IMR-90 (cell line): ENCODE results near the gene SLIT3. TPM values are rescaled to one million over a fixed set of nuclear protein-coding genes. Genes with fewer than 3 reads are reported as not detected.

ENCODE experiments used
- ATAC-seq: fragments of 200-7000 bp; cut with Tn5 transposase; 2 replicates; pipeline ENCODE4 v1.9.1; 2020; ENCODE audit warnings: low read depth, mild to moderate bottlenecking, moderate library complexity
- BruUV-seq: library from RNA; stranded (reverse); fragments of 400-500 nt; replicated peaks from 2 replicates; lab custom pipeline; 2021; lab: Mats Ljungman, UMichigan
- CTCF ChIA-PET: fragments of 300-600 bp; formaldehyde crosslinking; extraction: SDS; loops from one replicate; lab custom pipeline; 2021; ENCODE audit warnings: antibody characterized with exemption; lab: Yijun Ruan, JAX
- POLR2A ChIA-PET: fragments of 300-600 bp; sonication (Branson Sonifier 250); formaldehyde crosslinking; loops from one replicate; lab custom pipeline; 2022; ENCODE audit warnings: antibody characterized with exemption; ENCODE audit not compliant: unreplicated experiment; lab: Charles Lee
- DNase-seq: peaks from one replicate; pipeline ENCODE4 v3.0.0; 2013
- H2AFZ ChIP-seq: replicated peaks from 2 replicates; pipeline ENCODE3; 2013; ENCODE audit warnings: low read length, mild to moderate bottlenecking; ENCODE audit not compliant: poor library complexity
- H2AK5ac ChIP-seq: 2 replicates; pipeline ENCODE4 v1.6.1; 2013; ENCODE audit warnings: low read depth, low read length, inconsistent platforms
- H2AK9ac ChIP-seq: replicated peaks from 2 replicates; pipeline ENCODE3; 2013; ENCODE audit warnings: mild to moderate bottlenecking, low read depth, low read length, moderate library complexity; ENCODE audit not compliant: poor library complexity
- H2BK120ac ChIP-seq: 2 replicates; pipeline ENCODE4 v1.6.1; 2013; ENCODE audit warnings: low read depth, low read length, inconsistent platforms
- H2BK15ac ChIP-seq: 3 replicates; pipeline ENCODE4 v1.6.1; 2013; ENCODE audit warnings: low read depth, low read length, inconsistent platforms
- H2BK20ac ChIP-seq: 2 replicates; pipeline ENCODE4 v1.6.1; 2013; ENCODE audit warnings: low read depth, mild to moderate bottlenecking, inconsistent platforms, low read length, moderate library complexity
- H2BK5ac ChIP-seq: 2 replicates; pipeline ENCODE4 v1.6.1; 2013; ENCODE audit warnings: mild to moderate bottlenecking, low read depth, low read length, inconsistent platforms; ENCODE audit not compliant: poor library complexity, severe bottlenecking
- H3K14ac ChIP-seq: replicated peaks from 2 replicates; pipeline ENCODE4 v1.6.1; 2013; ENCODE audit warnings: low read depth, low read length, inconsistent platforms
- H3K18ac ChIP-seq: 2 replicates; pipeline ENCODE4 v1.6.1; 2013; ENCODE audit warnings: low read depth, low read length, control low read depth
- H3K23ac ChIP-seq: 2 replicates; pipeline ENCODE4 v1.6.1; 2013; ENCODE audit warnings: low read depth, low read length, inconsistent platforms
- H3K27ac ChIP-seq: 2 replicates; pipeline ENCODE4 v1.5.1; 2013; ENCODE audit warnings: mild to moderate bottlenecking, control low read depth, low read length; ENCODE audit not compliant: insufficient read depth
- H3K27me3 ChIP-seq: 2 replicates; pipeline ENCODE4 v1.6.1; 2013; ENCODE audit warnings: low read length; ENCODE audit not compliant: control insufficient read depth, insufficient read depth
- H3K36me3 ChIP-seq: 2 replicates; pipeline ENCODE4 v1.6.1; 2013; ENCODE audit warnings: low read length, mixed read lengths; ENCODE audit not compliant: control insufficient read depth, insufficient read depth
- H3K4ac ChIP-seq: 2 replicates; pipeline ENCODE4 v1.6.1; 2013; ENCODE audit warnings: low read depth, low read length, inconsistent platforms
- H3K4me1 ChIP-seq: 2 replicates; pipeline ENCODE4 v1.6.1; 2013; ENCODE audit warnings: low read length, mixed read lengths; ENCODE audit not compliant: control insufficient read depth, insufficient read depth
- H3K4me2 ChIP-seq: 2 replicates; pipeline ENCODE4 v1.6.1; 2013; ENCODE audit warnings: low read depth, mild to moderate bottlenecking, control low read depth, low read length, moderate library complexity
- H3K4me3 ChIP-seq: 2 replicates; pipeline ENCODE4 v1.5.1; 2013; ENCODE audit warnings: low read depth, mild to moderate bottlenecking, control low read depth, low read length, moderate library complexity; ENCODE audit not compliant: insufficient read depth
- H3K56ac ChIP-seq: 2 replicates; pipeline ENCODE4 v1.6.1; 2013; ENCODE audit warnings: low read length, inconsistent platforms; ENCODE audit not compliant: insufficient read depth; ENCODE audit errors: extremely low read depth
- H3K79me1 ChIP-seq, 2 experiments: 2 replicates each; pipeline ENCODE4 v1.6.1; 2013; ENCODE audit warnings: low read length in 2 of 2, inconsistent platforms in 1 of 2, low read depth in 1 of 2
- H3K9ac ChIP-seq: 2 replicates; pipeline ENCODE4 v1.6.1; 2013; ENCODE audit warnings: low read depth, low read length, control low read depth
- H3K9me1 ChIP-seq: 2 replicates; pipeline ENCODE4 v1.6.1; 2013; ENCODE audit warnings: low read length, inconsistent platforms; ENCODE audit not compliant: insufficient read depth
- H3K9me3 ChIP-seq: 2 replicates; pipeline ENCODE4 v1.6.1; 2013; ENCODE audit warnings: low read length; ENCODE audit not compliant: control insufficient read depth, insufficient read depth
- H4K20me1 ChIP-seq: 2 replicates; pipeline ENCODE4 v1.6.1; 2013; ENCODE audit warnings: low read length, inconsistent platforms; ENCODE audit not compliant: insufficient read depth
- H4K5ac ChIP-seq: 2 replicates; pipeline ENCODE4 v1.6.1; 2013; ENCODE audit warnings: mild to moderate bottlenecking, low read depth, low read length, control low read depth
- H4K8ac ChIP-seq, 2 experiments: 2 replicates each; pipeline ENCODE4 v1.6.1; 2013; ENCODE audit warnings: low read depth in 2 of 2, low read length in 2 of 2, control low read depth in 1 of 2, inconsistent platforms in 1 of 2
- H4K91ac ChIP-seq: 2 replicates; pipeline ENCODE4 v1.6.1; 2013; ENCODE audit warnings: low read depth, low read length, inconsistent platforms; ENCODE audit not compliant: insufficient read depth
- CHD1 ChIP-seq: IDR thresholded peaks from 2 replicates; pipeline ENCODE4 v1.6.1; 2012; ENCODE audit warnings: low read depth, low read length, improper control_type of control experiment
- ELK1 ChIP-seq: fragments of 150-350 bp; IDR thresholded peaks from 2 replicates; pipeline ENCODE4 v1.6.1; 2016; ENCODE audit warnings: low read depth, mild to moderate bottlenecking, low read length, moderate library complexity, borderline replicate concordance
- FOS ChIP-seq: fragments of 150-350 bp; IDR thresholded peaks from 2 replicates; pipeline ENCODE4 v1.6.1; 2016; ENCODE audit warnings: low read depth, low read length
- MAZ ChIP-seq: IDR thresholded peaks from 2 replicates; pipeline ENCODE4 v1.6.1; 2012; ENCODE audit warnings: low read depth, mild to moderate bottlenecking, low read length, improper control_type of control experiment, moderate library complexity, borderline replicate concordance
- MXI1 ChIP-seq: IDR thresholded peaks from 2 replicates; pipeline ENCODE4 v1.6.1; 2012; ENCODE audit warnings: low read depth, mild to moderate bottlenecking, low read length, moderate library complexity, borderline replicate concordance
- NFE2L2 ChIP-seq: fragments of 150-350 bp; IDR thresholded peaks from 2 replicates; pipeline ENCODE4 v1.6.1; 2016; ENCODE audit warnings: low read depth, mild to moderate bottlenecking, low read length
- POLR2A ChIP-seq: IDR thresholded peaks from 2 replicates; pipeline ENCODE4 v1.6.1; 2012; ENCODE audit warnings: mild to moderate bottlenecking, low read depth, low read length
- RFX5 ChIP-seq: IDR thresholded peaks from 2 replicates; pipeline ENCODE4 v1.8.0; 2012; ENCODE audit warnings: low read depth, mild to moderate bottlenecking, low read length, moderate library complexity
- USF2 ChIP-seq: fragments of 150-350 bp; IDR thresholded peaks from 2 replicates; pipeline ENCODE4 v1.6.1; 2017; ENCODE audit warnings: mild to moderate bottlenecking, antibody characterized with exemption, low read length, low read depth
- WGBS, 2 experiments: methylation state at CpG; one replicate each; pipeline versions ENCODE4 v1.1.5 to v1.1.7; 2013; ENCODE audit warnings: missing lambda C conversion rate in 2 of 2; ENCODE audit not compliant: insufficient read length in 1 of 2; ENCODE audit errors: extremely low coverage in 2 of 2; 5-methylcytosine and 5-hydroxymethylcytosine counted together
- dilution Hi-C: fragments of 300-500 bp; cut with HindIII; formaldehyde crosslinking; loops from one replicate; pipeline ENCODE4 v1.14.3; 2018; ENCODE audit warnings: low sequenced_read_pairs; ENCODE audit not compliant: unreplicated experiment
- in situ Hi-C: fragments of 300-500 bp; cut with MboI; formaldehyde crosslinking; loops from 3 replicates; pipeline ENCODE4 v1.14.3; 2019; ENCODE audit warnings: low sequenced_read_pairs, inconsistent platforms, mixed read lengths
- intact Hi-C: fragments of 100-400 bp; cut with micrococcal nuclease; formaldehyde crosslinking; loops from 2 replicates; pipeline ENCODE4 v1.10.0; 2022
- polyA plus RNA-seq, 3 experiments: library from polyadenylated mRNA; depleted of rRNA; stranded (reverse); fragments of >200 nt; gene quantifications; 2 replicates each; pipeline ENCODE4 v1.2.3, GENCODE V29; 2012; ENCODE audit warnings: low replicate concordance in 1 of 3
- total RNA-seq: library from RNA; depleted of rRNA; stranded (reverse); fragments of >200 nt; gene quantifications from 2 replicates; pipeline ENCODE4 v1.2.3, GENCODE V29; 2012

Gene SLIT3
- total and polyA plus RNA-seq, 2 of the 4 experiments (the other 2 are of a cell fraction): 0.18 to 0.50 TPM

- no peak overlapping the region for H3K4ac ChIP-seq
- H4K91ac ChIP-seq: no peak overlapping the region
- no peak overlapping the region for H2BK5ac ChIP-seq
- no peak overlapping the region for H3K18ac ChIP-seq
- no peak overlapping the region for H2BK15ac ChIP-seq
- H3K23ac ChIP-seq: no peak overlapping the region
- H2AK5ac ChIP-seq: no peak overlapping the region
- POLR2A ChIA-PET: no interaction called here
- H3K56ac ChIP-seq: no peak overlapping the region
- intact Hi-C loops (no loop called here), dilution Hi-C loops (no loop called here), in situ Hi-C loops (no loop called here)
- no peak overlapping the region for H3K4me3 ChIP-seq
- H2AFZ ChIP-seq: no peak overlapping the region
- H4K20me1 ChIP-seq: no peaks in the 10 kb centered on the region
- no peak overlapping the region for H3K4me2 ChIP-seq
- no peak overlapping the region for H3K14ac ChIP-seq
- CTCF ChIA-PET: no interaction called here
- H3K27me3 ChIP-seq: no peaks in the 10 kb centered on the region
- H2BK120ac ChIP-seq: no peak overlapping the region
- no peak overlapping the region for H2AK9ac ChIP-seq
- H3K9ac ChIP-seq: no peak overlapping the region
- H3K79me1 ChIP-seq: no peaks in the 10 kb centered on the region
- DNase-seq (no peak), ATAC-seq (no peak)
- no peak overlapping the region for H4K8ac ChIP-seq
- TF ChIP-seq USF2: no peak
- no peak for TF ChIP-seq RFX5
- no peak for TF ChIP-seq MAZ
- no peak for TF ChIP-seq MXI1
- TF ChIP-seq ELK1: no peak
- TF ChIP-seq POLR2A: no peak
- no peak for TF ChIP-seq CHD1
- TF ChIP-seq FOS: no peak
- TF ChIP-seq NFE2L2: no peak
- WGBS, 2 experiments: no CpG with 5 or more reads among the region's 2 CpGs
- no peak overlapping the region for H4K5ac ChIP-seq
- H3K27ac ChIP-seq: no peak overlapping the region
- no peaks in the 10 kb centered on the region for H3K4me1 ChIP-seq
- no peak overlapping the region for H2BK20ac ChIP-seq
- H3K9me3 ChIP-seq: no peaks in the 10 kb centered on the region
- no TSS peak for BruUV-seq
- H3K36me3 ChIP-seq: no peaks in the 10 kb centered on the region
- H3K9me1 ChIP-seq: no peaks in the 10 kb centered on the region
These were observed 58.1 kb downstream of the SLIT3 start for GRCh38 chr5:169242849-169243186.
